HG02981 (cell line): ENCODE measurements around the gene UPF1.
"Not testable (repeated sequence)": the region's sequence is repeated elsewhere in the genome, so short reads cannot be mapped to it uniquely, and the experiment has no call there.

Experiments used
- ATAC-seq: cut with Tn5 transposase; IDR thresholded peaks from one replicate; pipeline ENCODE4 v1.9.1; 2021; ENCODE audit warnings: mild to moderate bottlenecking, moderate library complexity; ENCODE audit not compliant: unreplicated experiment

Gene UPF1

GRCh38 chr19:18908917-18909619 is 77.3 kb downstream of the UPF1 start:
- no peak for ATAC-seq

GRCh38 chr19:18910010-18910409 is 78.3 kb downstream of the UPF1 start:
- ATAC-seq: no peak

- ATAC-seq: no peak
Measured at GRCh38 chr19:18910801-18911436, 79.2 kb downstream of the UPF1 start.

- no peak for ATAC-seq
Measured at GRCh38 chr19:18912933-18913332, 81.2 kb downstream of the UPF1 start.

GRCh38 chr19:18913466-18913865 is 81.7 kb downstream of the UPF1 start:
- no peak for ATAC-seq

- no peak for ATAC-seq
Measured at GRCh38 chr19:18915639-18916038, 83.9 kb downstream of the UPF1 start.

GRCh38 chr19:18917593-18917992 is 85.8 kb downstream of the UPF1 start:
- ATAC-seq: not testable (repeated sequence)
